Activated CD8-positive, alpha-beta memory T cell treated with anti-CD3 and anti-CD28 coated beads, Interleukin-2, amount 50 U/mL, for 4 hours (primary cell): ENCODE data around the gene KCNT2.

Experiments
- DNase-seq: peaks from one replicate; pipeline ENCODE4 v3.0.0-alpha.2; 2020

The KCNT2 gene

GRCh38 chr1:196387766-196388165 is 220.5 kb downstream of the KCNT2 start:
- no peak for DNase-seq

- no peak for DNase-seq
Measured at GRCh38 chr1:196385109-196385508, 223.1 kb downstream of the KCNT2 start.

DNA sequence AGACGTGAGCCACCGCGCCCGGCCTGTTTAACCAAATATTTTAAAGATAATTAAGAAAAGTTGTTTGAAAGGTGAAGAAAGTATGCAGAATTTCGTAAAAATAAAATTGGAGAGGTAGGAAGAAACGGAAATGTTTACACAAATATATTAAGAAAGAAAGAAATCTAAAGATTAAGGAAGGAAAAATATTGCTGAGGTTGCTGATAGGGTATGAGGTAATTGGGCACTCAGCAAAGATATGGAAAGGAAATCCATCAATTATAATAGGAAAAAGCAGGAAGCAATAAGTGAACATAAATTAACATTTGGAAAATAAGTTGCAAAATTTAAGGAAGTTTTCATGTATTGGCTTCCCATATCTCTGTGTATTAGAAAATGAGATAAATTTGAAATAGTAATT is 225.9 kb downstream of the KCNT2 start:
- DNase-seq: no peak

- no peak for DNase-seq
Measured at GRCh38 chr1:196381544-196381943, 226.7 kb downstream of the KCNT2 start.

GRCh38 chr1:196380316-196380715 is 227.9 kb downstream of the KCNT2 start:
- no peak for DNase-seq

DNA sequence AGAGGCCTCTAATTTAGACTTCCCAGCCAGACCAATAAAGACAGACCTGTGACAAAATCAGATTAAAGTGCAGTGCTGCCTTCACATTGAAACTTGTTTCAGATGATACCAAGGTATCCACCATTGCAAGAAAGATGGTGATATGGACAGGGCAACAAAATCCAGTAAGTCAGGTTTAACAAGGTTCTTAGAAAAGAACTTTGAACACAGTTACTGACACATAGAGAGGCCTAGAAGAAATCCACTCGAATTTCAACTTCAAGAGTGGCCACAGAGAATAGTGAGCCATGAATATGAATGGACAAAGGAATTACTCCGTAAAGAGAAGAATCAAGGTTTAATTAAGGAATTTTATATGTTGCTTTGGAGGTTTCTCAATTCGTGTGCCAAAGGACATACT is 230.4 kb downstream of the KCNT2 start:
- no peak for DNase-seq

GRCh38 chr1:196376630-196377328 is 231.5 kb downstream of the KCNT2 start:
- no peak for DNase-seq

GRCh38 chr1:196373798-196374197 is 234.4 kb downstream of the KCNT2 start:
- no peak for DNase-seq

DNA sequence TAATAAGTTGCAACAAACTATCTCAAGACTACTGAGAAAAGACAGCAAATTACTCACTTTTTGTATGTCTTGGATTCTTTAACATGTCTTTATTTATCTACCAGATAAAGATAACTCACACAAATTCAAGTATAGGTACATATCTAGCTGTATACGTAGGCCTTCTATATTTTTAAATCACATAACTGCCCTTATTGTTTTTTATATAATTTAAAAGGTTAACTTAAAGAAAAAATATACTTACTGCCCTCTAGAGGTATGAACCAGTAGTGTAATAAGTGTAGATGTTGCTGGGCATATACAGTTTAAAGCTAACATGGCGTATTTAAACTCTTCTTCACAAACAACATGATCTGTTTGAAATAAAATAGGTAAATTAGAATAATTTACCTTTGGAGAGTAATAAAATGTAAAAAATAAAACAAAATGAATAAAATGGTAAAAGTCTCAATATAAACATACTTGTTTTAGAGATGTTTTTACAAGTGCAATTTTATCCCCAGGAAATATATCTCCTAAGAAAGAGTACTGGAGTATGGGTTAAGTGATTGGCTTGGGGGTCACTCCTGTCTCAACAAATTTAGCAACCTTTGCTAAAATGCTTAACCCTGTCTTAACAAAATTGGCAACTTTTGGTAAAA is 235.2 kb downstream of the KCNT2 start:
- DNase-seq: no peak

GRCh38 chr1:196367838-196368237 is 240.4 kb downstream of the KCNT2 start:
- no peak for DNase-seq

DNA sequence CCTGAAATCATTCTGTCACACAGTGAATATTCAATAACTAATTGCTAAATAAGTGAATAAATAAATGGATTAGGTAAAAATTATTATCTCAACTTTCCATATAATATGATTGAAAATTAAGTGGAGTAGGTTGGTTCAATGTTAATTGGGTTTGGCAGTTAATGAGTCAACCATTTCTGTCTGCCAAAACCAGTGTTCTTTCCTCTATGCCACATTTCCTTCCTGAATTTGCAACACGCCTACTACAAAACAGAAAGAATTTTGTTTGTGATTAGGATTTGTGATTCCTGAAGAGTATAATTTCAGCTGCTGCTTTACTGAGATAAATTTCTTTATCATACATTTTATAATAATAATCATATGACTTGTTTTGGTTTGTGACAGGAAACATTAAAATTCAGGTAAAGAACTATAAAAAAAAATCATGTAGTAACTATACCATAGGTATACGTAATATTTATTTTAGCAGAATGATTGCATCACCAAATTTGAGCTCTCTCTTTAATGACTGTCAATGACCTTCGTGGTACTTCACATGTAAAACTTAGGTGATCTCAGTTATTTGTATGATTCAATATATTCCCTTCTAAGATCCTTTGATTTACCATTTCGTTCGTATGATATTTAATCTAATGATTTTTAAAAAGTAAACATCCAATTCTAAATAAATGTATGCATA is 241.3 kb downstream of the KCNT2 start:
- DNase-seq: no peak

- no peak for DNase-seq
Measured at GRCh38 chr1:196361112-196361714, 247.0 kb downstream of the KCNT2 start.

- DNase-seq: no peak
Measured at GRCh38 chr1:196357913-196358312, 250.3 kb downstream of the KCNT2 start.

GRCh38 chr1:196355206-196355786 is 252.9 kb downstream of the KCNT2 start:
- no peak for DNase-seq

DNA sequence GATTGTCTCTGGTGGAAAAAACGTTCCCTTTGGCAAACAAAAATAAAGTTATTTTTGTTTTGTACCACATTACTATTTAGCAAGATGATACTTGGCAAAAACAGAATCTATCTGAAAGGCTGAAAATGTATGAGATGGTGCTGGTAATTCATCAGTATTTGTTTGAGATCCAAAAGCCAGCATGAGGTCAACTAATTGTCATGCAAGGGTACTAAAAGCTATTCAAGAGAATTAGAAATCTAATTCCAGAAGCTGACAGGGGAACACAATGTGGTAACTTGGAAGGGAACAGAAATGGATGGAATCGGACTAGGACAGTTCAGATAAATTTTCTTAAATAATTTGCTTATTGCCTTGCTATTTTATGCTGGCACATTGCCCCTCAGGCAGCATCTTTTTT is 263.8 kb downstream of the KCNT2 start:
- no peak for DNase-seq

GRCh38 chr1:196324345-196324744 is 283.9 kb downstream of the KCNT2 start:
- no peak for DNase-seq

GRCh38 chr1:196323869-196324268 is 284.4 kb downstream of the KCNT2 start:
- DNase-seq: no peak

- no peak for DNase-seq
Measured at GRCh38 chr1:196319301-196319700, 288.9 kb downstream of the KCNT2 start.

- no peak for DNase-seq
Measured at GRCh38 chr1:196317535-196318522, 290.4 kb downstream of the KCNT2 start.

DNA sequence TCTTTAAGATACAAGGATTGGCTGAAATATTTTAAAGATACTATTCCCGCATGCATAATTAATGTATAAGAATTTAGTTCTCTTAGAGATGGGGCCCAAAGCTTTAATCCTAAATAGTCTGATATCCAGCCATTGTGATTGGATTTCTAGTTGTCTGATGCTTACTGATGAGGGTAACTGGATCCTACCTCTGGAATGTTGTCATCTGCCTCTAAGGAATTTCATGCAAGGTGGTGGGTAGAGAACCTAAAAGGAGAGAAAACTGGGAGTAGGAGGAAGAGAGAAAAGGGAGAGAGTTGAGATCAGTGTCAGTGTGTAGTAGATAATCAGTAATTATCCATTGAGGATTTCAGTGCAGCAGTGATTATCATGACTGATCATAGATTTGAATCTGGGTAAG is 295.5 kb downstream of the KCNT2 start:
- DNase-seq: no peak

DNA sequence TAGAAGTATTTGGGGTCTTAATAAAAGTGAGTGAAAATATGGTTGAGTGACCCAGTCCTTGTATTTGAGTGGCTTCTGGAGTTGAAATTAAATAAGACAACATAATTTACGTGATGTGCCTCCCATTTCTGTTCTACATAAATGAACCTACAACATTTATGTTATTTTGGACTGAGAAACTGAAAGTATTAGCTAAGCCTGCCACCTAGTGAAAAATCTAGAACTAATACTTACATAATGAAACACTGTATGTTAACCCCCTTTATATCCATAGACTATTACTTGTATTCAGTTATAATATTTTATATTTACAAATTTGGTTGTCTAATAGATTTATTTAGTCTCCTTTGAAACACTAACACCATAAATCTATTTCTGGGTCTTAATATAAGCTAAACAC is 298.9 kb downstream of the KCNT2 start:
- DNase-seq: no peak

- no peak for DNase-seq
Measured at GRCh38 chr1:196308176-196308575, 300.1 kb downstream of the KCNT2 start.
